ENCODE data around the gene SPACA6. TPM values are rescaled to one million over a fixed set of nuclear protein-coding genes. Genes with fewer than 3 reads are reported as not detected.

SPACA6 gene
- total RNA-seq, 1 donor from 2014 or later = 62.5 TPM

- H3K9me3 Mint-ChIP-seq (ENCODE audit: unreplicated experiment) = peaks cover 4% of the 10 kb centered on the region
- no peak for FAIRE-seq
- no peak for TF ChIP-seq CTCF (IDR thresholded peaks at IDR 0.05; ENCODE audit: insufficient read depth, low read depth, low read length)
- TF ChIP-seq EZH2 (IDR thresholded peaks at IDR 0.05; ENCODE audit: insufficient read depth, low read length) = no peak
- H3K4me3 Mint-ChIP-seq (ENCODE audit: unreplicated experiment) = no peak overlapping the region
- H3K4me2 ChIP-seq (ENCODE audit: low read length) = no peak overlapping the region
- no peaks in the 10 kb centered on the region for H3K4me1 ChIP-seq (ENCODE audit: insufficient read depth, low read length)
- H3K27ac Mint-ChIP-seq (ENCODE audit: unreplicated experiment) = peak overlapping the region; percentile 54
- no peak for DNase-seq (ENCODE audit: low read depth)
- H3K27ac ChIP-seq (ENCODE audit: low read depth, low read length) = no peak overlapping the region
- no peak overlapping the region for H2AFZ ChIP-seq (ENCODE audit: low read depth, low read length)
- peaks cover 32% of the 10 kb centered on the region for H3K27me3 Mint-ChIP-seq (ENCODE audit: low read depth, unreplicated experiment)
- no peak overlapping the region for H3K4me3 ChIP-seq (ENCODE audit: insufficient read depth, low read depth, low read length)
- no peak overlapping the region for H3K9ac ChIP-seq (ENCODE audit: low read length)
- no peaks in the 10 kb centered on the region for H3K79me2 ChIP-seq (ENCODE audit: insufficient read depth, low read length)
- no peaks in the 10 kb centered on the region for H3K36me3 ChIP-seq (ENCODE audit: insufficient read depth, low read length)
- peaks cover 2% of the 10 kb centered on the region for H3K9me3 ChIP-seq (ENCODE audit: insufficient read depth, low read depth, low read length)
- H4K20me1 ChIP-seq (ENCODE audit: insufficient read depth, low read length) = peaks cover 7% of the 10 kb centered on the region
- peaks cover under 1% of the 10 kb centered on the region for H3K27me3 ChIP-seq (ENCODE audit: insufficient read depth, low read length)
- H3K4me1 Mint-ChIP-seq (ENCODE audit: low read depth, unreplicated experiment) = peaks cover 10% of the 10 kb centered on the region
- H3K36me3 Mint-ChIP-seq (ENCODE audit: low read depth, unreplicated experiment) = peaks cover 6% of the 10 kb centered on the region
Measured at GRCh38 chr19:51713319-51714285, 20.5 kb downstream of the SPACA6 start.

- Histone ChIP-seq H2AFZ (ENCODE audit: low read depth, low read length) (no peak overlapping the region), H3K4me3 (ENCODE audit: insufficient read depth, low read depth, low read length) (no peak overlapping the region), H3K27ac (ENCODE audit: low read depth, low read length) (no peak overlapping the region), H3K9me3 (ENCODE audit: insufficient read depth, low read depth, low read length) (peaks cover 2% of the 10 kb centered on the region), H3K4me2 (ENCODE audit: low read length) (no peak overlapping the region), H3K9ac (ENCODE audit: low read length) (no peak overlapping the region), H4K20me1 (ENCODE audit: insufficient read depth, low read length) (peaks cover 7% of the 10 kb centered on the region), H3K4me1 (ENCODE audit: insufficient read depth, low read length) (no peaks in the 10 kb centered on the region), H3K36me3 (ENCODE audit: insufficient read depth, low read length) (no peaks in the 10 kb centered on the region), H3K79me2 (ENCODE audit: insufficient read depth, low read length) (no peaks in the 10 kb centered on the region), H3K27me3 (ENCODE audit: insufficient read depth, low read length) (peaks cover 5% of the 10 kb centered on the region)
- H3K36me3 Mint-ChIP-seq (ENCODE audit: low read depth, unreplicated experiment) = peaks cover 5% of the 10 kb centered on the region
- H3K4me1 Mint-ChIP-seq (ENCODE audit: low read depth, unreplicated experiment) = peaks cover 7% of the 10 kb centered on the region
- FAIRE-seq (no peak), DNase-seq (ENCODE audit: low read depth) (no peak)
- peaks cover 40% of the 10 kb centered on the region for H3K27me3 Mint-ChIP-seq (ENCODE audit: low read depth, unreplicated experiment)
- H3K9me3 Mint-ChIP-seq (ENCODE audit: unreplicated experiment) = peaks cover 4% of the 10 kb centered on the region
- H3K4me3 Mint-ChIP-seq (ENCODE audit: unreplicated experiment) = no peak overlapping the region
- H3K27ac Mint-ChIP-seq (ENCODE audit: unreplicated experiment) = no peak overlapping the region
- TF ChIP-seq CTCF (IDR thresholded peaks at IDR 0.05; ENCODE audit: insufficient read depth, low read depth, low read length) (no peak), EZH2 (IDR thresholded peaks at IDR 0.05; ENCODE audit: insufficient read depth, low read length) (no peak)
Measured at GRCh38 chr19:51714848-51715247, 21.7 kb downstream of the SPACA6 start.

- peaks cover 4% of the 10 kb centered on the region for H3K9me3 Mint-ChIP-seq (ENCODE audit: unreplicated experiment)
- Histone ChIP-seq H3K4me1 (ENCODE audit: insufficient read depth, low read length) (no peaks in the 10 kb centered on the region), H3K36me3 (ENCODE audit: insufficient read depth, low read length) (no peaks in the 10 kb centered on the region), H3K4me2 (ENCODE audit: low read length) (no peak overlapping the region), H3K79me2 (ENCODE audit: insufficient read depth, low read length) (no peaks in the 10 kb centered on the region), H4K20me1 (ENCODE audit: insufficient read depth, low read length) (peaks cover 3% of the 10 kb centered on the region), H2AFZ (ENCODE audit: low read depth, low read length) (no peak overlapping the region), H3K9ac (ENCODE audit: low read length) (no peak overlapping the region), H3K27me3 (ENCODE audit: insufficient read depth, low read length) (peaks cover 5% of the 10 kb centered on the region), H3K27ac (ENCODE audit: low read depth, low read length) (no peak overlapping the region), H3K9me3 (ENCODE audit: insufficient read depth, low read depth, low read length) (peaks cover 2% of the 10 kb centered on the region), H3K4me3 (ENCODE audit: insufficient read depth, low read depth, low read length) (no peak overlapping the region)
- no peak overlapping the region for H3K4me3 Mint-ChIP-seq (ENCODE audit: unreplicated experiment)
- H3K27me3 Mint-ChIP-seq (ENCODE audit: low read depth, unreplicated experiment) = peaks cover 49% of the 10 kb centered on the region
- TF ChIP-seq CTCF (IDR thresholded peaks at IDR 0.05; ENCODE audit: insufficient read depth, low read depth, low read length) = no peak
- no peak for TF ChIP-seq EZH2 (IDR thresholded peaks at IDR 0.05; ENCODE audit: insufficient read depth, low read length)
- peaks cover 5% of the 10 kb centered on the region for H3K36me3 Mint-ChIP-seq (ENCODE audit: low read depth, unreplicated experiment)
- H3K27ac Mint-ChIP-seq (ENCODE audit: unreplicated experiment) = no peak overlapping the region
- peaks cover 2% of the 10 kb centered on the region for H3K4me1 Mint-ChIP-seq (ENCODE audit: low read depth, unreplicated experiment)
- DNase-seq (ENCODE audit: low read depth) (no peak), FAIRE-seq (no peak)
Measured at GRCh38 chr19:51715850-51716249, 22.7 kb downstream of the SPACA6 start.

Measured in astrocyte (in vitro differentiated cells and primary cell).